ENCODE data around the gene KCNK3.

The KCNK3 gene

GRCh38 chr2:26672112-26672817, 20.3 kb upstream of the KCNK3 start:
- H3K4me3 ChIP-seq (ENCODE audit: low read depth, low read length): no peak overlapping the region
- no peak for TF ChIP-seq CTCF (IDR thresholded peaks at IDR 0.05; ENCODE audit: control insufficient read depth, extremely low read depth, insufficient read depth)
- no peak for DNase-seq (ENCODE audit: low read depth)

GRCh38 chr2:26672818-26673393, 19.6 kb upstream of the KCNK3 start:
- no peak for DNase-seq (ENCODE audit: low read depth)
- H3K4me3 ChIP-seq (ENCODE audit: low read depth, low read length): no peak overlapping the region
- TF ChIP-seq CTCF (IDR thresholded peaks at IDR 0.05; ENCODE audit: control insufficient read depth, extremely low read depth, insufficient read depth): no peak

- no peak overlapping the region for H3K4me3 ChIP-seq (ENCODE audit: low read depth, low read length)
- no peak for TF ChIP-seq CTCF (IDR thresholded peaks at IDR 0.05; ENCODE audit: control insufficient read depth, extremely low read depth, insufficient read depth)
- DNase-seq (ENCODE audit: low read depth): no peak
Measured at GRCh38 chr2:26674002-26674751, 18.3 kb upstream of the KCNK3 start.

- DNase-seq (ENCODE audit: low read depth): no peak
- no peak for TF ChIP-seq CTCF (IDR thresholded peaks at IDR 0.05; ENCODE audit: control insufficient read depth, extremely low read depth, insufficient read depth)
- H3K4me3 ChIP-seq (ENCODE audit: low read depth, low read length): no peak overlapping the region
Measured at GRCh38 chr2:26674771-26675170, 17.8 kb upstream of the KCNK3 start.

- H3K4me3 ChIP-seq (ENCODE audit: low read depth, low read length): no peak overlapping the region
- DNase-seq (ENCODE audit: low read depth): no peak
- TF ChIP-seq CTCF (IDR thresholded peaks at IDR 0.05; ENCODE audit: control insufficient read depth, extremely low read depth, insufficient read depth): no peak
Measured at GRCh38 chr2:26675651-26676255, 16.8 kb upstream of the KCNK3 start.

GRCh38 chr2:26678035-26678434, 14.5 kb upstream of the KCNK3 start:
- no peak for TF ChIP-seq CTCF (IDR thresholded peaks at IDR 0.05; ENCODE audit: control insufficient read depth, extremely low read depth, insufficient read depth)
- no peak for DNase-seq (ENCODE audit: low read depth)
- no peak overlapping the region for H3K4me3 ChIP-seq (ENCODE audit: low read depth, low read length)
